GM12872 (cell line): Measurements from ENCODE around the gene GHRL.

ENCODE experiments used
- CTCF ChIP-seq: IDR thresholded peaks from 3 replicates; pipeline ENCODE4 v1.5.1; 2011; ENCODE audit warnings: low read depth, mild to moderate bottlenecking, low read length, moderate library complexity; ENCODE audit not compliant: insufficient read depth

Gene GHRL

DNA sequence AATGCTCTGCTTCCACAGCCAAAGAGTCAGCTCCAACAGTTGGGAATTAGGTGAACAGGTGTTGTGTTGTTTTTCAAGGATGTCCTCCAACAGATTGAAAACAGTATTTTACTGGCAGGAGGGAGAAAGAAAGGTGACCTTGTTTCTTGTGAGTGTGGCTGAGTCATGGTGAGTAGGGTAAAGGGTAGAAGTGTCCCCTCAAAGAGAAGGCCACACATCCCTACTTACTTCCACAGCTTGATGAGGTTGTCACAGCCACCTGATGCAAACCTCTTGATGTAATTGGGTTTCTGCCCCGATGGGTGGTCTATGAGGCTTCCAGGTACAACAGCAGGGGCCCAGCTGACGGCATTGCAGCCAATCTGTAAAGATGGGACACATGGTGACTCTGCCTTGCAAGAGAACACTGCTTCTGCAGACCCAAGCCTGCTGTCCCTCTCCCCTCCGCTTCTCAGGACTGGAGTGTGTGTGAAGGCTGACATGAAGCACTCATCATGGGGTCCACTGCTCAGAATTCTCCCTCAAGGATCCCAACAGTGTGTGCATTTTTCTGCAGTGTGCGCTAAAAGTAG lies 12.7 kb upstream of the GHRL start:
- no peak for TF ChIP-seq CTCF

- no peak for TF ChIP-seq CTCF
Measured at GRCh38 chr3:10304905-10305304, 12.2 kb upstream of the GHRL start.

DNA sequence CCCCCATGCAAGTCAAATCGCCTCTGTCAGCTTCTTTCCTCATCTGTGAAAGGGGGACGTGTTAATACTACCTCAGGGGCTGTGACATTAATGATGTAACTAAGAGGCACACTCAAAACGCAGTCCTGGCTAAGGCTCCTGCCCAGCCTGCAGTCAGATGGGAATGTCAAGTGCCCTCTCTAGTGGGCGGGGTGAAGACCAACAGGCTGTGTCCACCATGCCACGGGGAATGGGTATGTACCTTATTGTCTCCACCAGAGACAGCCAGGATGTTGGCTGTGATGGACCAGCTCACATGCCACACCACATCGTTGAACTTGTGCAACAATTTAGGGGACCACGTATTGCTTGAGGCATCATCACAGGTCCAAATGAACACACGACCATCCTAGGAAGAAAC lies 11.0 kb upstream of the GHRL start:
- no peak for TF ChIP-seq CTCF

DNA sequence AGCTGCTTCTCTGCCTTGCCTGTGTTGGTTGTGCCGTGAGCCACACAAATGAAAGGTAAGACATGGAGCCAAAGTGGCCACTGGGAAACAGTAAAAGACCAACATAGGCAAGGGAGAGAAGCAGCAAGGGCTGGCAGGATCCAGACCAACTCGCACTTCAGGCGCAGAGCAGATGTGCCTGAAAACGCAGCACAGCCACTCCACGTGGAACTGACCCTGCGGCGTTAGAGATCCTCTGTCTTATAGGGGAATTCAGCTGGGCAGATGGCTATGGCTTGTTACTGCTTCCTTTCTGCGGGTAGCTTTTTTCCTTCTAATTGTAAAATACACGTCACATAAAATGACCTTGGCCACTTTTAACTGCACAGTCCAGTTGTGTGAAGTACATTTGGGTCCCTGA lies 10.4 kb upstream of the GHRL start:
- no peak for TF ChIP-seq CTCF

DNA sequence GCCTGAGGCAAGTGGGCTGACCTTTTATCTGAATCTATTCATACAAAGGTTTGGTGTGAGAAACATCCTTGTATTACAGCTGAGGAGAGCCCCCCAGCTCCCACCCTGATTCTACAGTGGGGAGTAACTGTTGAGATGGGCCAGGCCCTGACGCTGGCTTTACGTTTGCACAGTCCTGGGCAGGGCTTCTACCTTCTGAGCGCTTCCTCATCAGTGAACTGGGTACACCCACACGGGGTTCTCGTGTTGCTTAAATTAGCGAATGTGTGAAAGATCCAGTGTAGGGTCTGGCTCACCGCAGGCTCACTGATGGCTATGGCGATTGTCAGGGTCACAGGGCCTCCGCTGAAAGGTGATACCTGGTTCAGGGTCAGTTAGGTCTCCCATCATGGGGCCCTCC lies 7.3 kb upstream of the GHRL start:
- no peak for TF ChIP-seq CTCF

DNA sequence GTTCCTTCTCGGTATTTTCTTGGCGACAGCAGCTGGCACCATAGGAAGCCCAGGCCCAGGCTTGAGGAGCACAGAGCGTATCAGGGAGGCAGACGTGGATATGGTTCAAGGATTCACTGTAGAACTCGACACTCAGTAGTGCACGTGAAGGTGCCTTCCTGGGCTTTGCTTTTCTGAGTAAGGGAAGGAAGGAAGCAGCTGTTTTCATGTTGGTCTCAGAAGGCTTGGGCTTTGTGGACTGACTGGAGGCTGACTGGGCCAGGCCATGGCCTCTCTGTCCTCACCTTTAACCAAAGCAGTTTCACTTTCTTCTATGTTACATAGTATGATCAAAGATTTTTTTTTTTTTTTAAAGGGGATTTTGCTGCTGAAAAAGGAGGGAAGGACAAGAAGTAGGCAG lies 6.9 kb upstream of the GHRL start:
- no peak for TF ChIP-seq CTCF

- no peak for TF ChIP-seq CTCF
Measured at GRCh38 chr3:10299175-10299574, 6.4 kb upstream of the GHRL start.
